NT2/D1 (cell line): ENCODE measurements around the gene BCL7A.
A peak's percentile ranks its signal among the peaks of the same experiment; 100 is the strongest.

Experiments used
- DNase-seq: peaks from one replicate; pipeline ENCODE4 v3.0.0-alpha.2; 2011; ENCODE audit warnings: low read depth, low spot score
- H3K27me3 ChIP-seq: 2 replicates; pipeline ENCODE4 v1.6.0; 2011; ENCODE audit warnings: mild to moderate bottlenecking; ENCODE audit not compliant: insufficient read length, insufficient read depth
- H3K36me3 ChIP-seq: 2 replicates; pipeline ENCODE4 v1.6.1; 2011; ENCODE audit warnings: mild to moderate bottlenecking, low read length, mixed read lengths; ENCODE audit not compliant: insufficient read depth, insufficient read length
- H3K4me1 ChIP-seq: 2 replicates; pipeline ENCODE4 v1.5.1; 2011; ENCODE audit not compliant: insufficient read depth, insufficient read length
- H3K4me3 ChIP-seq: 2 replicates; pipeline ENCODE4 v1.5.1; 2011; ENCODE audit warnings: low read depth; ENCODE audit not compliant: insufficient read length
- H3K9ac ChIP-seq: 2 replicates; pipeline ENCODE4 v1.6.0; 2011; ENCODE audit warnings: low read depth; ENCODE audit not compliant: insufficient read length
- H3K9me3 ChIP-seq: 2 replicates; pipeline ENCODE4 v1.5.1; 2011; ENCODE audit warnings: mild to moderate bottlenecking, low read length; ENCODE audit not compliant: insufficient read depth
- SUZ12 ChIP-seq: IDR thresholded peaks from 2 replicates; pipeline ENCODE4 v1.6.1; 2011; ENCODE audit not compliant: insufficient read length, insufficient read depth; ENCODE audit errors: extremely low read depth
- YY1 ChIP-seq: IDR thresholded peaks from 2 replicates; pipeline ENCODE4 v1.6.1; 2011; ENCODE audit not compliant: insufficient read length, insufficient read depth
- ZNF274 ChIP-seq: IDR thresholded peaks from 2 replicates; pipeline ENCODE4 v1.6.1; 2011; ENCODE audit warnings: mild to moderate bottlenecking, low read depth, low read length

BCL7A gene

GRCh38 chr12:122057769-122058168, 36.1 kb downstream of the BCL7A start:
- no peak for DNase-seq
- Histone ChIP-seq H3K9me3 (no peaks in the 10 kb centered on the region), H3K4me1 (peaks cover 12% of the 10 kb centered on the region), H3K4me3 (no peak overlapping the region), H3K27me3 (no peaks in the 10 kb centered on the region), H3K36me3 (peaks cover 40% of the 10 kb centered on the region), H3K9ac (no peak overlapping the region)
- no peak for TF ChIP-seq YY1
- no peak for TF ChIP-seq SUZ12
- no peak for TF ChIP-seq ZNF274

- Histone ChIP-seq H3K9ac (no peak overlapping the region), H3K36me3 (peaks cover 40% of the 10 kb centered on the region)
- no peak for TF ChIP-seq YY1
- TF ChIP-seq SUZ12: no peak
- TF ChIP-seq ZNF274: no peak
Measured at GRCh38 chr12:122058549-122059149, 37.0 kb downstream of the BCL7A start.

DNA sequence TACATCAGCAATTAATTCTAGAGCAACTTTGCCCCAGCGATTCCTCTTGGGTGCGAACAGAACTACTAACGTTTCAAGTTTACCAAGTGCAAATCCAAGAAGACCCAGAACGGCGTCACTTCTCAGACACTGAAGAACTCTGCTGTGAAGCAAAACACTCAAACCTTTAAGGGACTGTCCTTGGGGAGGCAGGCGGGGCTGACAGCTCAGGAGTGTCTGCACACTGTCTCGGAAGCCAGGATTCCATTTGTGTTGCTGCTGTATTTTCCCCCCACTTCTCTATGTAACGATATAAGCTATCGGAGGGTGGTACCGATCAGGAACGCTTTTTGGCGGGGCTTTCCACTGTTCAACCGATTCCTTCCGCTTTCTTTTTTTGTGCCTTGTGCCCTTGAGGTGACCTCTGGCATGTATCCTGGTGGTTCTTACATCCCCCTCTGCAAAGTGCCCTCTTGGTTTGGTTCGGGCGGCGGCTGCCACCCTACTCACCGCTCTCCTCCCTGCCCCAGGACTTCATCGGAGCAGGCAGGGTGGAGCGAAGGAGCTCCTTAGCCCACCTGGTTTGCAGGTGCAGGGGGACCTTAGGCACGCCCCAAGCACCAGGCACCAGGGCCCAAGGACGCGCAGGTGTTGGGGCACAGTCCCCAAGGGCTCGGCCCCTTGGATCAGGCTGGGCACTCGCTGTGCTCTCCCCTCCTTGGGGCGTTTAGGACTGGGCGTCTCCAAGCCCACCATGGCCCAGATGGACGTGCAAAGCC, 37.7 kb downstream of the BCL7A start:
- TF ChIP-seq YY1 (no peak), SUZ12 (no peak), ZNF274 (no peak)
- no peak for DNase-seq
- H3K9me3 ChIP-seq: no peaks in the 10 kb centered on the region
- H3K36me3 ChIP-seq: peaks cover 40% of the 10 kb centered on the region
- peaks cover 17% of the 10 kb centered on the region for H3K4me1 ChIP-seq
- H3K27me3 ChIP-seq: no peaks in the 10 kb centered on the region
- H3K4me3 ChIP-seq: no peak overlapping the region
- no peak overlapping the region for H3K9ac ChIP-seq

More at GRCh38 chr12:122058549-122059149, 37.0 kb downstream of the BCL7A start:
- no peak overlapping the region for H3K4me3 ChIP-seq
- DNase-seq: no peak
- H3K27me3 ChIP-seq: no peaks in the 10 kb centered on the region
- H3K9me3 ChIP-seq: no peaks in the 10 kb centered on the region
- H3K4me1 ChIP-seq: peaks cover 17% of the 10 kb centered on the region

DNA sequence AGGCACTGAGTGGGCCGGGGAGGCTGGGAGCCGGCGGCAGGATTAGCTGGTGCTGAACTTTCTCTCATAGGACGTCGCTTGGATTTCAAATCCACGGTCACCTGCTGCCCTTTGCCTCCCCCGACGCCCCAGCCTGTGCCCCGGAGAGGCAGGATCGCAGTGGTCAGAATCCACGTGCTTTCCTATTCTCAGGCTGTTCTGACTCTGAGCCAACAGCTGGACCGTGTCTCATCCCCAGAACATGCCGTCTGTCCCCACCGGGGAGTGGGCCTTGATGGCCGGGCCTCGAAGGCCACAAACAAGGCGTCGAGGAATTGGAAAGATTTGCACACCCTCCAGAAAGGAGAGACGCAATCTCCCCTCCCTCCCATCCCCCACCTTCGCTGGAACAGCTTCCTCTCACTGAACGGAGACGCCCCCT, 38.4 kb downstream of the BCL7A start:
- peaks cover 37% of the 10 kb centered on the region for H3K36me3 ChIP-seq
- no peak overlapping the region for H3K4me3 ChIP-seq
- no peak for TF ChIP-seq ZNF274
- TF ChIP-seq SUZ12: no peak
- TF ChIP-seq YY1: no peak
- H3K4me1 ChIP-seq: peaks cover 17% of the 10 kb centered on the region
- DNase-seq: no peak
- peak overlapping the region; percentile 36 for H3K9ac ChIP-seq
- H3K27me3 ChIP-seq: no peaks in the 10 kb centered on the region
- H3K9me3 ChIP-seq: no peaks in the 10 kb centered on the region

DNA sequence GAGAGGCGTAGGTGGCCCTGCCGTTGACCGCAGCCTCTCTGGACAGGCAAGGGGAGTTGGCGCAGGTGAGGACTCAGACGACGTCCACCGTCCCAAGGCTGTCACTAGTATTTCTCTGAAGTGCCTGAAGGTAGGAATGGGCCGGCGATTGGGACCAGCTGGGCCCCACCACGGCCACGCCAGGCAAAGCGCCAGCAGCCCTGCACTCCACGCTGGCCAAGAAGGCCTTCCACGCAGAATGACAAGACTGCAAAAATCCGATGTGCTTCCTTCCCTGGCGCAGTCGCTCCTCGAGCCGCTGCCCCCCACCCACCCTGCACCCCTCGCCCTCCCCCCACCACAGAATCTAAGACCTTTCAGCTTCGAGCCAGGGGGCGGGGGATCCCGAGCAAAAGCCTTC, 39.6 kb downstream of the BCL7A start:
- no peak overlapping the region for H3K4me3 ChIP-seq
- TF ChIP-seq YY1 (no peak), ZNF274 (no peak), SUZ12 (no peak)
- H3K4me1 ChIP-seq: peaks cover 17% of the 10 kb centered on the region
- H3K36me3 ChIP-seq: peaks cover 34% of the 10 kb centered on the region
- no peaks in the 10 kb centered on the region for H3K9me3 ChIP-seq
- no peak for DNase-seq
- H3K27me3 ChIP-seq: no peaks in the 10 kb centered on the region
- H3K9ac ChIP-seq: no peak overlapping the region

DNA sequence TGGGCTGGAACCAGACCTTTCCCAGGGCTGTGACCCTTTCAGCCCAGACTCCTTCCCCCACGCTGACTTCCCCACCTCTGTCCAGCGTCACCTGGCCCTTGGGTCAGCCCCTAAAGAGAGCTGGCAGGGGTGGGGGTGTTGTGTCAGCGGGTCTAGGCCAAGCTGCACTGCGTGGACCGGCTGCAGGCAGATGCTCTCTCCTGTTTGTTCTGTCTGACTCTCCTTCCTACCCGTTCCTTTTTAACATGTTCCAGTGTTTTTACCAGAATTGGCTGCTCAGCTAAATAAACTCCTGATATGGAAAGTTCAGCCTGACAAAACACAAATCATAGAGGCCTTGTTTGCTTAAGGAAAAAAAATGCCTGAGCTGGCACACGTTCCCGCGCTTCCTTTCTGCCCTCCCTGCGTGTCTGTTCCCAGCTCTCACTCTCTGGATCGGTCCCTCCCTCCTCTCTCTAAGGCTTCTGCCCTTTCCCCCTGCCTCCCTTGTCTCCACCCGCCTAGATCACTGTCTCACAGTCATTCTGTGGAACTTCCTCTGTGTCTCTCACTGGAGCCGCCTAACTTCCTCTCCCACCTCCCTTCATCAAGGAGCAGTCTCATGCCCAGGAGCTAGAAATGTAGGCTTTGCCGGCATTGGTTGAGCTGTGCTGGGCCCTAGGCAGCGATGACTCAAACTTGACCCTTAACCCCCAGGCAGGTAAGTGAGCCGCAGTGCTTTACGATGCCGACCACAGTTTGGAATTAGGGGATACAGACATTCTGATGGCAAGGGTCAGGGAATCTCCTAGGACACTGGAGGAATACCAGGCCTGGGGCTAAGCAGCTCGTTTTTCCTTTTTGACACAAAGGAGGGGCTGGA, 41.4 kb downstream of the BCL7A start:
- no peak for DNase-seq
- Histone ChIP-seq H3K9me3 (no peaks in the 10 kb centered on the region), H3K4me3 (peak overlapping the region; percentile 13), H3K4me1 (peaks cover 20% of the 10 kb centered on the region), H3K27me3 (no peaks in the 10 kb centered on the region), H3K9ac (peak overlapping the region; percentile 84), H3K36me3 (peaks cover 28% of the 10 kb centered on the region)
- TF ChIP-seq SUZ12 (no peak), YY1 (no peak), ZNF274 (no peak)

DNA sequence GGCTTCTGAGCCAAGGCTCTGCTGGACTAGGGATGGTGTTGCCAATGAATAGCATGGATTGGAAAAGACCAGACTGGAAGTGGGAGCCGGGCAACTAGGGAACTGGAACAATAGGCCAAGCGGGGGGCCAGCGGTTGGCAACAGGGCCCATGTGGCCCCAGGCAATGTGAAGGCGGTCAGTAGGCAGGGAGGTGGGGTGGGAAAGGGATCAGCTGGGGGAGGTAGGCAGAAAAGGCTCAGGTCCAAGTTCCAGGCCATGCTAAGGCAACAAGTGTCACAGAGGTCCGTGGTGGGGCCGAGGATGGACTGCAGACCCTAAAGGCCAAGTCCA, 42.0 kb downstream of the BCL7A start:
- DNase-seq: no peak
- peaks cover 30% of the 10 kb centered on the region for H3K36me3 ChIP-seq
- TF ChIP-seq YY1 (no peak), ZNF274 (no peak), SUZ12 (no peak)
- no peaks in the 10 kb centered on the region for H3K9me3 ChIP-seq
- H3K4me3 ChIP-seq: no peak overlapping the region
- H3K4me1 ChIP-seq: peaks cover 20% of the 10 kb centered on the region
- H3K9ac ChIP-seq: no peak overlapping the region
- no peaks in the 10 kb centered on the region for H3K27me3 ChIP-seq
